CD4-positive, CD25-positive, alpha-beta regulatory T cell (primary cell): Measurements from ENCODE around the gene ANTKMT. TPM values are rescaled to one million over a fixed set of nuclear protein-coding genes. Genes with fewer than 3 reads are reported as not detected.

Experiments
- ATAC-seq, 2 donors: fragments of 150-1000 bp; cut with Tn5 transposase; one replicate each; pipeline ENCODE4 v1.10.0; 2021; ENCODE audit warnings: low read depth in 2 of 2, moderate number of reproducible peaks in 2 of 2, moderate library complexity in 1 of 2
- DNase-seq, 3 donors: peaks; one replicate each; pipeline versions ENCODE4 v3.0.0 to v3.0.0-alpha.2; 2012 to 2022; ENCODE audit warnings: mixed read lengths in 1 of 3
- H3K27ac ChIP-seq: one replicate; pipeline ENCODE4 v1.7.0; 2013; ENCODE audit warnings: mild to moderate bottlenecking, low read length; ENCODE audit not compliant: insufficient read depth, poor library complexity, severe bottlenecking
- H3K27me3 ChIP-seq: one replicate; pipeline ENCODE4 v1.7.0; 2013; ENCODE audit warnings: low read length; ENCODE audit not compliant: control insufficient read depth, insufficient read depth
- H3K36me3 ChIP-seq: one replicate; pipeline ENCODE4 v1.7.0; 2013; ENCODE audit warnings: mild to moderate bottlenecking, low read length, moderate library complexity; ENCODE audit not compliant: control insufficient read depth, insufficient read depth
- H3K4me1 ChIP-seq: 2 replicates; pipeline ENCODE4 v1.7.0; 2013; ENCODE audit warnings: mild to moderate bottlenecking, low read length; ENCODE audit not compliant: insufficient read depth, control insufficient read depth, poor library complexity, severe bottlenecking
- H3K4me3 ChIP-seq: one replicate; pipeline ENCODE4 v1.7.0; 2013; ENCODE audit warnings: low read depth, mild to moderate bottlenecking, low read length, moderate library complexity
- H3K9me3 ChIP-seq, 2 experiments: 1 replicate in 1 of 2; 2 replicates in 1 of 2; pipeline ENCODE4 v1.7.0; 2013; ENCODE audit warnings: low read length in 2 of 2, mild to moderate bottlenecking in 1 of 2, moderate library complexity in 1 of 2; ENCODE audit not compliant: control insufficient read depth in 2 of 2
- H3K27ac Mint-ChIP-seq, 3 donors: one replicate each; pipeline ENCODE4 v1.8.0; 2020 to 2022; ENCODE audit warnings: mild to moderate bottlenecking in 3 of 3, mixed read lengths in 3 of 3, moderate library complexity in 2 of 3
- H3K27me3 Mint-ChIP-seq: one replicate; pipeline ENCODE4 v1.8.0; 2022; ENCODE audit warnings: mild to moderate bottlenecking, mixed read lengths
- H3K36me3 Mint-ChIP-seq: one replicate; pipeline ENCODE4 v1.8.0; 2020; ENCODE audit warnings: mixed read lengths
- H3K4me1 Mint-ChIP-seq, 4 donors: one replicate each; pipeline ENCODE4 v1.8.0; 2020 to 2022; ENCODE audit warnings: mixed read lengths in 4 of 4, mild to moderate bottlenecking in 1 of 4
- H3K4me3 Mint-ChIP-seq, 4 donors: one replicate each; pipeline ENCODE4 v1.8.0; 2020 to 2022; ENCODE audit warnings: mild to moderate bottlenecking in 4 of 4, mixed read lengths in 4 of 4, moderate library complexity in 3 of 4
- H3K9me3 Mint-ChIP-seq, 7 donors: one replicate each; pipeline ENCODE4 v1.8.0; 2020 to 2022; ENCODE audit warnings: mixed read lengths in 7 of 7, mild to moderate bottlenecking in 3 of 7, moderate library complexity in 2 of 7
- polyA plus RNA-seq, 4 donors: library from polyadenylated mRNA; unstranded; fragments of 300-500 nt; fragmentation: Illumina TruSeq; gene quantifications; one replicate each; pipeline ENCODE4 v1.2.3, GENCODE V29; 2021
- total RNA-seq: library from RNA; stranded (reverse); gene quantifications from one replicate; pipeline ENCODE4 v1.2.3, GENCODE V29; 2022

The ANTKMT gene
- total RNA-seq (13.6 TPM), polyA plus RNA-seq (10 to 100 TPM; 60.3 to 85.9 (median 64.4) TPM)

GRCh38 chr16:720990-721764, at the start of gene ANTKMT:
Gene ANTKMT (plus strand): TSS chr16:721146. CDS start chr16:721275, 129 bp downstream.
- H3K4me3 ChIP-seq, result peak within 1 kb of the TSS; percentile 51
- Mint-ChIP-seq H3K4me1 (peaks cover 0 to 44% (median 10%) of the 10 kb centered on the region in 4 donors), H3K27me3 (peaks cover 4% of the 10 kb centered on the region), H3K27ac (peak within 1 kb of the TSS; percentile 80 to 93 (median 86)), H3K36me3 (no peaks in the 10 kb centered on the region), H3K4me3 (peak within 1 kb of the TSS; percentile 86 to 93 (median 90)), H3K9me3 (no peaks in the 10 kb centered on the region)
- no peaks in the 10 kb centered on the region for H3K9me3 ChIP-seq
- H3K36me3 ChIP-seq, result no peaks in the 10 kb centered on the region
- DNase-seq (peak; percentile 72 to 89 (median 84)), ATAC-seq (peak; percentile 74 to 77)
- H3K4me1 ChIP-seq, result peaks cover 39% of the 10 kb centered on the region
- H3K27me3 ChIP-seq, result no peaks in the 10 kb centered on the region
- H3K27ac ChIP-seq, result peak within 1 kb of the TSS; percentile 77

GRCh38 chr16:671353-672131, 49.4 kb upstream of the ANTKMT start:
- H3K36me3 Mint-ChIP-seq, result no peaks in the 10 kb centered on the region
- ATAC-seq (no peak), DNase-seq (no peak)
- H3K4me1 Mint-ChIP-seq, result peaks cover 0 to 20% (median 2%) of the 10 kb centered on the region in 4 donors
- peaks cover 17% of the 10 kb centered on the region for H3K36me3 ChIP-seq
- H3K27me3 Mint-ChIP-seq, result no peaks in the 10 kb centered on the region
- no peak overlapping the region for H3K4me3 ChIP-seq
- H3K4me3 Mint-ChIP-seq, result peak overlapping the region in 3 of 4 donors; percentile 56 to 66 (median 61)
- H3K27me3 ChIP-seq, result no peaks in the 10 kb centered on the region
- H3K4me1 ChIP-seq, result peaks cover 36% of the 10 kb centered on the region
- no peak overlapping the region for H3K27ac Mint-ChIP-seq
- H3K9me3 ChIP-seq, result no peaks in the 10 kb centered on the region
- no peak overlapping the region for H3K27ac ChIP-seq
- H3K9me3 Mint-ChIP-seq, result no peaks in the 10 kb centered on the region

GRCh38 chr16:672371-672770, 48.6 kb upstream of the ANTKMT start:
- no peak overlapping the region for H3K4me3 Mint-ChIP-seq
- H3K36me3 ChIP-seq, result peaks cover 17% of the 10 kb centered on the region
- no peaks in the 10 kb centered on the region for H3K36me3 Mint-ChIP-seq

GRCh38 chr16:672851-673250, 48.1 kb upstream of the ANTKMT start:
- H3K4me1 Mint-ChIP-seq, result peaks cover 0 to 21% (median 0%) of the 10 kb centered on the region in 4 donors
- DNase-seq (no peak), ATAC-seq (no peak)
- Histone ChIP-seq H3K36me3 (peaks cover 17% of the 10 kb centered on the region), H3K27ac (no peak overlapping the region), H3K4me3 (no peak overlapping the region), H3K9me3 (no peaks in the 10 kb centered on the region), H3K27me3 (no peaks in the 10 kb centered on the region), H3K4me1 (peaks cover 24% of the 10 kb centered on the region)
- peak overlapping the region in 2 of 4 donors; percentile 28 to 43 for H3K4me3 Mint-ChIP-seq
- no peak overlapping the region for H3K27ac Mint-ChIP-seq
- no peaks in the 10 kb centered on the region for H3K9me3 Mint-ChIP-seq
- H3K36me3 Mint-ChIP-seq, result no peaks in the 10 kb centered on the region
- H3K27me3 Mint-ChIP-seq, result no peaks in the 10 kb centered on the region

More at GRCh38 chr16:672371-672770, 48.6 kb upstream of the ANTKMT start:
- Mint-ChIP-seq H3K27me3 (no peaks in the 10 kb centered on the region), H3K4me1 (peaks cover 0 to 26% (median 2%) of the 10 kb centered on the region in 4 donors), H3K27ac (no peak overlapping the region), H3K9me3 (no peaks in the 10 kb centered on the region)
- no peaks in the 10 kb centered on the region for H3K9me3 ChIP-seq
- H3K27ac ChIP-seq, result no peak overlapping the region
- DNase-seq (no peak), ATAC-seq (no peak)
- H3K4me1 ChIP-seq, result peaks cover 29% of the 10 kb centered on the region
- H3K4me3 ChIP-seq, result no peak overlapping the region
- H3K27me3 ChIP-seq, result no peaks in the 10 kb centered on the region

- no peaks in the 10 kb centered on the region for H3K36me3 Mint-ChIP-seq
- Histone ChIP-seq H3K36me3 (peaks cover 17% of the 10 kb centered on the region), H3K4me3 (no peak overlapping the region), H3K27ac (no peak overlapping the region), H3K9me3 (no peaks in the 10 kb centered on the region), H3K4me1 (peaks cover 21% of the 10 kb centered on the region), H3K27me3 (no peaks in the 10 kb centered on the region)
- H3K27ac Mint-ChIP-seq, result no peak overlapping the region
- H3K4me3 Mint-ChIP-seq, result no peak overlapping the region
- H3K4me1 Mint-ChIP-seq, result peaks cover 0 to 19% (median 0%) of the 10 kb centered on the region in 4 donors
- H3K27me3 Mint-ChIP-seq, result no peaks in the 10 kb centered on the region
- no peak for DNase-seq
- ATAC-seq, result no peak
- no peaks in the 10 kb centered on the region for H3K9me3 Mint-ChIP-seq
Observed at GRCh38 chr16:673399-673991, 47.5 kb upstream of the ANTKMT start.

GRCh38 chr16:674214-674881, 46.6 kb upstream of the ANTKMT start:
- Mint-ChIP-seq H3K27me3 (no peaks in the 10 kb centered on the region), H3K4me3 (peak overlapping the region in 3 of 4 donors; percentile 24 to 92 (median 60)), H3K9me3 (no peaks in the 10 kb centered on the region), H3K4me1 (peaks cover 0 to 18% (median 3%) of the 10 kb centered on the region in 4 donors), H3K27ac (no peak overlapping the region), H3K36me3 (no peaks in the 10 kb centered on the region)
- DNase-seq (no peak), ATAC-seq (no peak)
- H3K9me3 ChIP-seq, result no peaks in the 10 kb centered on the region
- H3K27ac ChIP-seq, result no peak overlapping the region
- H3K27me3 ChIP-seq, result no peaks in the 10 kb centered on the region
- H3K36me3 ChIP-seq, result peaks cover 17% of the 10 kb centered on the region
- no peak overlapping the region for H3K4me3 ChIP-seq
- peaks cover 18% of the 10 kb centered on the region for H3K4me1 ChIP-seq
